K562 (cell line): ENCODE results near the gene PKD1L1.

Source experiments
- PPARD ChIP-seq: fragments of 250-450 bp; sonication (Bioruptor Pico); IDR thresholded peaks from 2 replicates; pipeline ENCODE4 v1.8.0; 2022; ENCODE audit warnings: inconsistent platforms, mild to moderate bottlenecking, moderate library complexity
- RBM39 ChIP-seq: fragments of 200-400 bp; formaldehyde crosslinking; optimal IDR thresholded peaks from 2 replicates; pipeline ENCODE3; 2018; ENCODE audit warnings: low read depth, low read length
- RHOXF2B ChIP-seq: fragments of 250-450 bp; sonication (Bioruptor Pico); conservative IDR thresholded peaks from 2 replicates; pipeline ENCODE4 v1.5.1; 2021
- RNF2 ChIP-seq: sonication (generic); IDR thresholded peaks from 2 replicates; pipeline ENCODE4 v1.6.1; 2016
- SPI1 ChIP-seq: IDR thresholded peaks from 2 replicates; pipeline ENCODE4 v1.6.1; 2011; ENCODE audit warnings: low read depth, low read length, control low read depth, borderline replicate concordance
- TF ChIP-seq, protein P1 (sequence below), 3 experiments: IDR thresholded peaks in 2 of 3; conservative IDR thresholded peaks in 1 of 3; 2 replicates each; pipeline ENCODE4 v1.5.1; 2011 to 2012; ENCODE audit warnings: low read length in 3 of 3, mild to moderate bottlenecking in 3 of 3, control low read depth in 2 of 3, improper control_type of control experiment in 1 of 3, inconsistent platforms in 1 of 3, low read depth in 1 of 3, mixed read lengths in 1 of 3, moderate library complexity in 1 of 3; ENCODE audit not compliant: insufficient read depth in 2 of 3
- TF ChIP-seq, protein P2 (sequence below), 2 experiments: fragments of 450-650 bp; IDR thresholded peaks; 2 replicates each; pipeline ENCODE4 v1.6.1; 2016; ENCODE audit warnings: mild to moderate bottlenecking in 2 of 2, borderline replicate concordance in 1 of 2, low read depth in 1 of 2, moderate library complexity in 1 of 2

DNA sequence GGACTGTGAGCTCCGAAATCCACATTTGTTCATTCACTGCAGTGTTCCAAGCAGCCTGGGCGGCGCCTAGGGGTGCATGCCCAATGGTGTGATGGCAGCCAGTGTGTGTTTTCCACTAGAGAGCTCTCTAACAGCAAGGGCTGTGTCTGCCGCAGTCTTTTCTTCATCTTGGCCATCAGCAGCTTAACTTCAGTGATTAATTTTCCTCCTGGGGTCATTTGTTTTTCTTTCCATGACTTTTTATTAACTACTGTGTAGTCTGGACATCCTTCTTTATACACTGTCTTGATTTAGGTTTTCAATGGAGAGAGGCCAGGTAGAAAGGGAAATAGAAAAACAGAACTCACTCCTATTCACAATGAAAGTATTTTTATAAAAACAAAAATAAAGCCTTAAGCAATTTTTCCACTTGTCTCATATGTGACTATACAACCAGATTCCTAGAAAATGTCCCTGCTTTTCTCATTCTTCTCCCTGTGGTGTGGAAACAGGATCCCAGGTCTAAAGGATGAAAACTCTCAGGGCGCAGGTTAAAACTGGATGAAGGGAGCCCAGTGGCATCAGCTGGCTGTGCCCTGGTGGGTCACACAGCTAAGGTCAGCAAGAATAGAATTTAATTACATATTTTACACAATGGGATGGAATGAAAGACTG, 176.8 kb downstream of the PKD1L1 start:
- TF ChIP-seq PPARD (CRISPR knock-in tag) (no peak), RNF2 (no peak), SPI1 (no peak), RBM39 (no peak), RHOXF2B (CRISPR knock-in tag) (no peak)
- TF ChIP-seq, protein P1, sequence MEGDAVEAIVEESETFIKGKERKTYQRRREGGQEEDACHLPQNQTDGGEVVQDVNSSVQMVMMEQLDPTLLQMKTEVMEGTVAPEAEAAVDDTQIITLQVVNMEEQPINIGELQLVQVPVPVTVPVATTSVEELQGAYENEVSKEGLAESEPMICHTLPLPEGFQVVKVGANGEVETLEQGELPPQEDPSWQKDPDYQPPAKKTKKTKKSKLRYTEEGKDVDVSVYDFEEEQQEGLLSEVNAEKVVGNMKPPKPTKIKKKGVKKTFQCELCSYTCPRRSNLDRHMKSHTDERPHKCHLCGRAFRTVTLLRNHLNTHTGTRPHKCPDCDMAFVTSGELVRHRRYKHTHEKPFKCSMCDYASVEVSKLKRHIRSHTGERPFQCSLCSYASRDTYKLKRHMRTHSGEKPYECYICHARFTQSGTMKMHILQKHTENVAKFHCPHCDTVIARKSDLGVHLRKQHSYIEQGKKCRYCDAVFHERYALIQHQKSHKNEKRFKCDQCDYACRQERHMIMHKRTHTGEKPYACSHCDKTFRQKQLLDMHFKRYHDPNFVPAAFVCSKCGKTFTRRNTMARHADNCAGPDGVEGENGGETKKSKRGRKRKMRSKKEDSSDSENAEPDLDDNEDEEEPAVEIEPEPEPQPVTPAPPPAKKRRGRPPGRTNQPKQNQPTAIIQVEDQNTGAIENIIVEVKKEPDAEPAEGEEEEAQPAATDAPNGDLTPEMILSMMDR (IDR thresholded peaks at IDR 0.05 in 2 of 3, conservative IDR thresholded peaks at IDR 0.05 in 1 of 3; ENCODE audit: insufficient read depth in 2 of 3, low read depth in 1 of 3, low read length in 3 of 3), result no peak
- TF ChIP-seq, protein P2, sequence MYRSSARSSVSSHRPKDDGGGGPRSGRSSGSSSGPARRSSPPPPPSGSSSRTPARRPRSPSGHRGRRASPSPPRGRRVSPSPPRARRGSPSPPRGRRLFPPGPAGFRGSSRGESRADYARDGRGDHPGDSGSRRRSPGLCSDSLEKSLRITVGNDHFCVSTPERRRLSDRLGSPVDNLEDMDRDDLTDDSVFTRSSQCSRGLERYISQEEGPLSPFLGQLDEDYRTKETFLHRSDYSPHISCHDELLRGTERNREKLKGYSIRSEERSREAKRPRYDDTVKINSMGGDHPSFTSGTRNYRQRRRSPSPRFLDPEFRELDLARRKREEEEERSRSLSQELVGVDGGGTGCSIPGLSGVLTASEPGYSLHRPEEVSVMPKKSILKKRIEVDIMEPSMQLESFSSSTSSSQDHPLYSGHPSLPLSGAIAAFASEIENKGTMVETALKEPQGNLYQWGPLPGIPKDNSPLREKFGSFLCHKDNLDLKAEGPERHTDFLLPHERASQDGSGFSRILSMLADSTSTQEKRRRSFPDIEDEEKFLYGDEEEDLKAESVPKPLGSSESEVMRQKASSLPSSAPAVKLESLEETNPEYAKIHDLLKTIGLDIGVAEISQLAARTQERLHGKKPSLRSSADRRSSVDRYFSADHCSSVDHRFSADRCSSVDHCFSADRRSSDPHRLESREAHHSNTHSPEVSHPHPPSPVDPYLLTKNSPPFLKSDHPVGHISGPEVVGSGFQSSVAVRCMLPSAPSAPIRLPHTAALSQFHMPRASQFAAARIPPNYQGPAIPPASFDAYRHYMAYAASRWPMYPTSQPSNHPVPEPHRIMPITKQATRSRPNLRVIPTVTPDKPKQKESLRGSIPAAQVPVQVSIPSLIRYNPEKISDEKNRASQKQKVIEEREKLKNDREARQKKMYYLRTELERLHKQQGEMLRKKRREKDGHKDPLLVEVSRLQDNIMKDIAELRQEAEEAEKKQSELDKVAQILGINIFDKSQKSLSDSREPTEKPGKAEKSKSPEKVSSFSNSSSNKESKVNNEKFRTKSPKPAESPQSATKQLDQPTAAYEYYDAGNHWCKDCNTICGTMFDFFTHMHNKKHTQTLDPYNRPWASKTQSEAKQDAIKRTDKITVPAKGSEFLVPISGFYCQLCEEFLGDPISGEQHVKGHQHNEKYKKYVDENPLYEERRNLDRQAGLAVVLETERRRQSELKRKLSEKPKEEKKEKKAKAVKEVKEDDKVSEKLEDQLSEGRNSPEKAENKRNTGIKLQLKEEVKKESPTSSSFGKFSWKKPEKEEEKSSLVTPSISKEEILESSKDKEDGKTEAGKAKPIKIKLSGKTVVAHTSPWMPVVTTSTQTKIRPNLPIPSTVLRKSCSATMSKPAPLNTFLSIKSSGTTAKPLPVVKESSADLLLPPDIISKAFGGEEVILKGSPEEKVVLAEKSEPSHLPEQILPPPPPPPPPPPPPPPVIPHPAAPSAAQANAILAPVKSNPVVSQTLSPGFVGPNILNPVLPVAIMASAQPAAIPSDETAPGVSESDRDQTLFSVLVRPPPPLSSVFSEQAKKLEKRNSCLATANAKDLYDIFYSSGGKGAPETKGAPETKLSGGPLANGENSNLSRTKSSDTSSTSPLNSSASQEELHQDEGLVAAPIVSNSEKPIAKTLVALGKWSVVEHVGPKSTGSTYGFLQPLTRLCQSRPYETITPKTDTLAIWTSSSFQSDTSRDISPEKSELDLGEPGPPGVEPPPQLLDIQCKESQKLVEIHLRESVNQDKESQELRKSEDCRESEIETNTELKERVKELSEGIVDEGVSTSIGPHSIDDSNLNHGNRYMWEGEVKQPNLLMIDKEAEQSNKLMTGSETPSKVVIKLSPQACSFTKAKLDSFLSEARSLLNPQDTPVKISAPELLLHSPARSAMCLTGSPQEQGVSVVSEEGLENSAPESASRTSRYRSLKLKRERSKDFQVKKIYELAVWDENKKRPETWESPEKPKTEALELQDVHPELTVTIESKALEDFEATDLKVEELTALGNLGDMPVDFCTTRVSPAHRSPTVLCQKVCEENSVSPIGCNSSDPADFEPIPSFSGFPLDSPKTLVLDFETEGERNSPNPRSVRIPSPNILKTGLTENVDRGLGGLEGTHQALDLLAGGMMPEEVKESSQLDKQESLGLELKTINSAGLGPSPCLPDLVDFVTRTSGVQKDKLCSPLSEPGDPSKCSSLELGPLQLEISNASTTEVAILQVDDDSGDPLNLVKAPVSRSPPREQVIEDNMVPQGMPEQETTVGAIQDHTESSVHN (IDR thresholded peaks at IDR 0.05; ENCODE audit: borderline replicate concordance in 1 of 2, low read depth in 1 of 2), result no peak
